Activated CD4-positive, alpha-beta T cell treated with anti-CD3 and anti-CD28 coated beads, Interleukin-2, amount 10 ng/mL, durations not matched to agents 24 days and 14 days (primary cell): Measurements from ENCODE around the gene BCL7B. TPM values are rescaled to one million over a fixed set of nuclear protein-coding genes. Genes with fewer than 3 reads are reported as not detected.

Source experiments
- total RNA-seq: library from RNA; stranded (reverse); gene quantifications from 2 replicates; pipeline ENCODE4 v1.2.3, GENCODE V29; 2022

BCL7B gene
- total RNA-seq, 1 donor from 2014 or later, result 75.9 TPM

Other genes with a start within 250 kb of the BCL7B start
- gene NSUN5, start 248.9 kb downstream of the BCL7B start, total RNA-seq, result 72.5 and 76.1 TPM in 2 replicates
- gene TRIM50, start 229.6 kb downstream of the BCL7B start, total RNA-seq, result not detected in 2 replicates
- gene FKBP6, start 229.5 kb downstream of the BCL7B start, total RNA-seq, result not detected in 2 replicates
- 0.50 and 0.75 TPM in 2 replicates for gene FZD9, start 123.9 kb downstream of the BCL7B start, total RNA-seq
- gene BAZ1B, start 35.4 kb downstream of the BCL7B start, total RNA-seq, result 110 and 112 TPM in 2 replicates
- 41.4 and 49.1 TPM in 2 replicates for gene TBL2, start 20.9 kb upstream of the BCL7B start, total RNA-seq
- gene MLXIPL, start 66.8 kb upstream of the BCL7B start, total RNA-seq, result not detected in 2 replicates
- 0.40 and 0.47 TPM in 2 replicates for gene VPS37D, start 110.1 kb upstream of the BCL7B start, total RNA-seq
- 9.4 and 10.9 TPM in 2 replicates for gene DNAJC30, start 125.8 kb upstream of the BCL7B start, total RNA-seq
- gene BUD23, start 125.9 kb upstream of the BCL7B start, total RNA-seq, result 133 TPM in 2 replicates
- gene STX1A, start 162.0 kb upstream of the BCL7B start, total RNA-seq, result 19.0 and 19.4 TPM in 2 replicates
- 20.8 and 23.0 TPM in 2 replicates for gene ABHD11, start 181.1 kb upstream of the BCL7B start, total RNA-seq
- gene CLDN3, start 212.6 kb upstream of the BCL7B start, total RNA-seq, result not detected in 2 replicates